ENCODE results near the gene PPIF.

Gene PPIF

DNA sequence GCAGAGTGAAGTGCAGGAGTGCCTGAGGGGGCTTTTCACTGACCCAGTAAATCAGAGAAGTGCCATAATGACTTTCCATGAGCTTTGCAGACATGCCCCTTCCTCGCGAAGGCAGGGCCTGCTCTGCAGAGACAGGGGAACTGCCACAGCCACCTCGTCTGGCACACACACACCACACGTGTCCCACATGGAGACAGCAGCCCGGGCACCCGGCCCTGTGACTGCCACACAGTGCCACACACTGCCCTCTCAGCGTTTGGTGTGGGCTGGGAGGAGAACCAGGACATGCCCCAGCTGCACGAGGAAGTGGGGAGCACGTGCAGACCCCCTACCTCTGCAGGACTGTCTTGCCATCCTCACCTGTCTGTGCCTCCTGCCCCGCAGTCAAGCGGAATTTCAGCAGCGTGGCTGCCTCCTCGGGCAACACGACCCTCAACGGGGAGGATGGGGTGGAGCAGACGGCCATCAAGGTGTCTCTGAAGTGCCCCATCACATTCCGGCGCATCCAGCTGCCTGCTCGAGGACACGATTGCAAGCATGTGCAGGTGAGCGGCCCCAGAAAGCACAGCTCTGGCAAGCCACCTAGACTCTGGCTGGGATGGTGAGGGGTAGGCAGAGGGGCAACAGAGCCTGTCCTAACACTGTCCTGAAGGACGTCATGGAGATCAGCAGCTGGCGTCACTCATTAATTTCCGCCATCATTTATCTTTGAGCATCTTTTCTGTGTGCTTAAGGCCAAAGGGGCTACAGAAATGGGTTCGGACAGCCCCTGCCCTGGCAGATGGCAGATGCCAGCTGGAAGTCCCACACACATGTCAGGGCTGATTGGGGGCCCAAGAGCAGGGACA lies 43.4 kb upstream of the PPIF start:
- in situ Hi-C loops (cut with HindIII; ENCODE audit: low sequenced_read_pairs) = no loop called here
- TF ChIP-seq, protein P1, sequence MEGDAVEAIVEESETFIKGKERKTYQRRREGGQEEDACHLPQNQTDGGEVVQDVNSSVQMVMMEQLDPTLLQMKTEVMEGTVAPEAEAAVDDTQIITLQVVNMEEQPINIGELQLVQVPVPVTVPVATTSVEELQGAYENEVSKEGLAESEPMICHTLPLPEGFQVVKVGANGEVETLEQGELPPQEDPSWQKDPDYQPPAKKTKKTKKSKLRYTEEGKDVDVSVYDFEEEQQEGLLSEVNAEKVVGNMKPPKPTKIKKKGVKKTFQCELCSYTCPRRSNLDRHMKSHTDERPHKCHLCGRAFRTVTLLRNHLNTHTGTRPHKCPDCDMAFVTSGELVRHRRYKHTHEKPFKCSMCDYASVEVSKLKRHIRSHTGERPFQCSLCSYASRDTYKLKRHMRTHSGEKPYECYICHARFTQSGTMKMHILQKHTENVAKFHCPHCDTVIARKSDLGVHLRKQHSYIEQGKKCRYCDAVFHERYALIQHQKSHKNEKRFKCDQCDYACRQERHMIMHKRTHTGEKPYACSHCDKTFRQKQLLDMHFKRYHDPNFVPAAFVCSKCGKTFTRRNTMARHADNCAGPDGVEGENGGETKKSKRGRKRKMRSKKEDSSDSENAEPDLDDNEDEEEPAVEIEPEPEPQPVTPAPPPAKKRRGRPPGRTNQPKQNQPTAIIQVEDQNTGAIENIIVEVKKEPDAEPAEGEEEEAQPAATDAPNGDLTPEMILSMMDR (IDR thresholded peaks at IDR 0.05; ENCODE audit: low read depth, low read length) = no peak
- no peak for DNase-seq (ENCODE audit: low read depth, low spot score)
- no peak overlapping the region for H3K4me3 ChIP-seq (ENCODE audit: low read depth, low read length)

DNA sequence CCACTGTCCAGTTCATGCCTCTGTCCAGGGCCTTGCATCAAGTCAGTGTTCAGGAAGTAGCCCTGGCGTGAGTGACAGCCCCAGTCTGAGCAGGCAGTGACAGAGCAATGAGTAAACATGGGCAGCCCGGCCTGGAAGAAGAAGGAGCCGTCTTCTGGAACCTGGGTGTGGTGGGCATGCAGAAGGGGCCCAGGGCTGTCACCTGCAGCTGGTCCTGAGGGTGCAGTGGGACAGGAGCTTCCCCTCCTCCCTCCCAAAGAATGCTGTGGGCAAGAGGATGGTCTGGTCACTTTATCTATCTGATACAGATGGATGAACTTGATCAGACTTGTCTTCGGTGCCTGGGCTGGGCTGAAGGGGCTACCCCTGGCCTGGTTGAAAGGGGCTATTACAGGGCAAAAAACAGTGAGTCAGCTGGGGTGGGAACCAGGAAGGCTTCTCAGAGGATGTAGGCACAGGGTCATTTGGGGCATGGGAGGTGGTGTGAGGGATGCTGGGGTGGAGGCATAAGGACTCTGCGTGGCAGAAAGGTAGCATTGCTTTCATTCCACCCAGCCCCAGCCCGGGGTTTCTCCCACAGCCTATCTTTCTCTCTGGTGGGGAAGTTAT lies 42.7 kb upstream of the PPIF start:
- H3K4me3 ChIP-seq (ENCODE audit: low read depth, low read length) = no peak overlapping the region
- in situ Hi-C loops (cut with HindIII; ENCODE audit: low sequenced_read_pairs) = no loop called here
- TF ChIP-seq, protein P1 (IDR thresholded peaks at IDR 0.05; ENCODE audit: low read depth, low read length) = no peak
- no peak for DNase-seq (ENCODE audit: low read depth, low spot score)

DNA sequence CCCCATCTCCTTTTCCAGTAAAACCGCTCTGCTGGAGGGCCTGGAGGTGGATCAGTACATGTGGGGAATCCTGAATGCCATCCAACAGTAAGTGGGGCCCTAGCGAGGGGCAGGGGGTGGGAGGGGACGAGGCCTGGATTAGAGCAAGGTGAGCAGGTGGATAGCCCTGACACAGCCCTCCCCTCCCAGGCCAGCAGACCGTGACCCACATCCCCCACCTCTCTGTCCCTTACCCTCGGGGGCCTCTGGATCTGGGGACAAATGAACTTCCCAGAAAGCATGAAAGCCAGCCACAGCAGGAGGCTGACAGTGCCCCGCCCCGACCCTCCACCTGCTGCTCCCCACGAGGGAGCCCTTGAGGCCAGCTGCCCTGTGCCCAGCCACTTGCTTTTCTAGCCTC lies 41.8 kb upstream of the PPIF start:
- DNase-seq (ENCODE audit: low read depth, low spot score) = no peak
- in situ Hi-C loops (cut with HindIII; ENCODE audit: low sequenced_read_pairs) = no loop called here
- TF ChIP-seq, protein P1 (IDR thresholded peaks at IDR 0.05; ENCODE audit: low read depth, low read length) = no peak
- no peak overlapping the region for H3K4me3 ChIP-seq (ENCODE audit: low read depth, low read length)

DNA sequence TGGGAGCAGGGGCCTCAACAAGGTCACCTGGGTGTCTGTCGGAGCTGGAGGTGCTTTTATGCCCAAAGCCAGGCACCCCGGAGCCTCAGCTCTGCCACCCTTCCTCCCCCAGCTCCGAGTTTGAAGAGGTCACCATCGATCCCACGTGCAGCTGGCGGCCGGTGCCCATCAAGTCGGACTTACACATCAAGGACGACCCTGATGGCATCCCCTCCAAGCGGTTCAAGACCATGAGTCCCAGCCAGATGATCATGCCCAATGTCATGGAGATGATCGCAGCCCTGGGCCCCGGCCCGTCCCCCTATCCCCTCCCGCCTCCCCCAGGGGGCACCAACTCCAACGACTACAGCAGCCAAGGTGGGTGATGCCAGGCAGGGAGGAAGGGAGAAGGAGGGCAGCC lies 41.3 kb upstream of the PPIF start:
- TF ChIP-seq, protein P1 (IDR thresholded peaks at IDR 0.05; ENCODE audit: low read depth, low read length) = no peak
- no peak overlapping the region for H3K4me3 ChIP-seq (ENCODE audit: low read depth, low read length)
- DNase-seq (ENCODE audit: low read depth, low spot score) = no peak
- in situ Hi-C loops (cut with HindIII; ENCODE audit: low sequenced_read_pairs) = no loop called here

DNA sequence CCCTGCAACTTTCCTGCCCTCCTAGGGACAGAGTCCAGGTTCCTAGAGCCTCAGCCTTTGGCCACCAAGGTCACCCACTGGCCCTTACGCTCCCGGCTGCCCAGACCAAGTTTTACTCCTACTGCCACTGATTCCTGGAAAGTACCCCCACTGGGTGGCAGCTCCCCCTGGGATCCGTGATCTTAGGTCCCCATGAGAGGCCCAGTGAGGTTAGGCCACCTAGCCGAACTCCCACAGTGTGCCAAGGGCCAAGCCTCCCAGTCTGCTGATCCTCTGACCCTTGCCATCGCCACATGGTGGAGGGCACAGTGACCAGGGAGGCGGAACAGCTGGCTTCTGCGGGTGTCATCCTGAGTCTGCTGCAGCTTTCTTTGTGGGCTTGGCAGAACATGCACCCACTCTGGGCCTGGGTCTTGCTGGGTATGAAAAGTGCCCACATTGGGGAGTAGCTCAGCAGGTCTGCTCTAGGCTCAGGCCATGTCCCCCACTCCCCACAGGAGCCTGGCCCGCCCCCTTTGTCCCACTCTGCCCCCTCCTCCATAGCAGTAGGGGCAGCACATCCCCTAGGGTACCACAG lies 40.5 kb upstream of the PPIF start:
- in situ Hi-C loops (cut with HindIII; ENCODE audit: low sequenced_read_pairs) = no loop called here
- TF ChIP-seq, protein P1 (IDR thresholded peaks at IDR 0.05; ENCODE audit: low read depth, low read length) = no peak
- no peak overlapping the region for H3K4me3 ChIP-seq (ENCODE audit: low read depth, low read length)
- DNase-seq (ENCODE audit: low read depth, low spot score) = no peak

DNA sequence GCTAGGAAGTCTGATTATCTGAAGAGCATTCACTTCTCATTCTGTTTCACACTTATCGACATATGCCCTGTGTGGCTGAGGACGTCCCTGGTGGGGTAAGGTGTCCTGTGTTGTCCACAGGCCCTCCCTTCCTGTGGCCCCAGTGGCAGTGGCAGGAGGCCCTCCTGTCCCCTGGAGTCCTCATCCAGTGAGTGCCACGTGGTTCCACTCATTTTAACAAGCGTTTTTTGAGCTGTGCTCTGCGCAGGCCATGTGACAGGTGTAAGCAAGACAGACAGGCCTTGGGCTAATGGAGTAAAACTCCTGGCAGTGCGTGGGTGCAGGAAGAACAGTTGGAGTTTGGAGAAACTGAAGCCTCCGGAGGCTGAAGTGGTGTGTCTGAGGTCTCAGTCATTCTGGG lies 39.3 kb upstream of the PPIF start:
- TF ChIP-seq, protein P1 (IDR thresholded peaks at IDR 0.05; ENCODE audit: low read depth, low read length) = no peak
- H3K4me3 ChIP-seq (ENCODE audit: low read depth, low read length) = no peak overlapping the region
- in situ Hi-C loops (cut with HindIII; ENCODE audit: low sequenced_read_pairs) = no loop called here
- DNase-seq (ENCODE audit: low read depth, low spot score) = no peak
